H1 (cell line): ENCODE measurements around the gene OSBPL3. TPM values are rescaled to one million over a fixed set of nuclear protein-coding genes. Genes with fewer than 3 reads are reported as not detected.

Experiments used
- CTCF ChIA-PET: fragments of 300-600 bp; sonication (Branson Sonifier 250); formaldehyde crosslinking; loops from one replicate; lab custom pipeline; 2021; ENCODE audit not compliant: partially characterized antibody; lab: Charles Lee
- POLR2A ChIA-PET: fragments of 300-600 bp; sonication (Branson Sonifier 250); formaldehyde crosslinking; loops from one replicate; lab custom pipeline; 2021; ENCODE audit warnings: inconsistent platforms; ENCODE audit not compliant: partially characterized antibody; lab: Charles Lee
- DNase-seq, 2 experiments: peaks; one replicate each; pipeline versions ENCODE4 v3.0.0 to v3.0.0-alpha.2; 2010 to 2022; ENCODE audit warnings: low spot score in 2 of 2, low read depth in 1 of 2, mixed read lengths in 1 of 2
- FAIRE-seq: peaks from 2 replicates; lab custom pipeline; 2011; peaks lifted over from hg19 to GRCh38; lab: Jason Lieb, UNC
- H2AFZ ChIP-seq: 2 replicates; pipeline ENCODE4 v1.8.1; 2012; ENCODE audit warnings: low read length, inconsistent platforms
- H2AK5ac ChIP-seq: 2 replicates; pipeline ENCODE4 v1.6.1; 2013; ENCODE audit warnings: low read depth, low read length
- H2BK120ac ChIP-seq: replicated peaks from 2 replicates; pipeline ENCODE3; 2013; ENCODE audit warnings: low read depth, low read length, inconsistent platforms
- H2BK12ac ChIP-seq: 2 replicates; pipeline ENCODE4 v1.6.1; 2013; ENCODE audit warnings: low read depth, low read length
- H2BK15ac ChIP-seq: 2 replicates; pipeline ENCODE4 v1.6.1; 2013; ENCODE audit warnings: low read length
- H2BK20ac ChIP-seq: 2 replicates; pipeline ENCODE4 v1.6.1; 2013; ENCODE audit warnings: low read length
- H2BK5ac ChIP-seq: 2 replicates; pipeline ENCODE4 v1.6.1; 2013; ENCODE audit warnings: low read depth, low read length
- H3K14ac ChIP-seq: 2 replicates; pipeline ENCODE4 v1.6.1; 2013; ENCODE audit warnings: inconsistent platforms; ENCODE audit not compliant: insufficient read length
- H3K18ac ChIP-seq: 2 replicates; pipeline ENCODE4 v1.6.1; 2013; ENCODE audit warnings: low read length; ENCODE audit errors: extremely low read depth
- H3K23ac ChIP-seq: 2 replicates; pipeline ENCODE4 v1.6.1; 2013; ENCODE audit warnings: inconsistent platforms; ENCODE audit not compliant: insufficient read length
- H3K23me2 ChIP-seq: 2 replicates; pipeline ENCODE4 v1.6.1; 2013; ENCODE audit warnings: low read depth, low read length
- H3K27ac ChIP-seq: 2 replicates; pipeline ENCODE4 v1.6.1; 2011; ENCODE audit warnings: low read depth, low read length, inconsistent platforms
- H3K27me3 ChIP-seq, 4 experiments: replicated peaks in 1 of 4; 1 replicate in 1 of 4; 2 replicates in 3 of 4; pipeline versions ENCODE4 v1.6.1 to v1.8.1; 2011 to 2013; ENCODE audit warnings: low read length in 3 of 4, mild to moderate bottlenecking in 3 of 4, inconsistent platforms in 2 of 4, mixed read lengths in 2 of 4, moderate library complexity in 1 of 4; ENCODE audit not compliant: control insufficient read depth in 3 of 4, insufficient read depth in 3 of 4; ENCODE audit errors: extremely low read depth in 1 of 4
- H3K36me3 ChIP-seq, 4 experiments: 2 replicates each; pipeline versions ENCODE4 v1.6.1 to v1.8.1; 2011 to 2013; ENCODE audit warnings: mild to moderate bottlenecking in 4 of 4, low read length in 3 of 4, moderate library complexity in 2 of 4, control low read depth in 1 of 4, inconsistent platforms in 1 of 4; ENCODE audit not compliant: insufficient read depth in 4 of 4, control insufficient read depth in 2 of 4
- H3K4ac ChIP-seq: replicated peaks from 2 replicates; pipeline ENCODE3; 2013; ENCODE audit warnings: low read length, low read depth, mixed read lengths, inconsistent platforms; ENCODE audit not compliant: insufficient read length
- H3K4me1 ChIP-seq, 4 experiments: replicated peaks in 1 of 4; 1 replicate in 1 of 4; 2 replicates in 3 of 4; pipeline versions ENCODE4 v1.6.1 to v1.8.1; 2011 to 2013; ENCODE audit warnings: low read length in 3 of 4, inconsistent platforms in 2 of 4, mixed read lengths in 1 of 4; ENCODE audit not compliant: insufficient read depth in 4 of 4, control insufficient read depth in 3 of 4
- H3K4me2 ChIP-seq, 2 experiments: 2 replicates each; pipeline versions ENCODE4 v1.6.1 to v1.8.1; 2011 to 2013; ENCODE audit warnings: low read depth in 2 of 2, low read length in 2 of 2, control low read depth in 1 of 2, inconsistent platforms in 1 of 2, mild to moderate bottlenecking in 1 of 2; ENCODE audit not compliant: insufficient read depth in 1 of 2
- H3K4me3 ChIP-seq, 4 experiments: fragments of 200-600, 300-600 bp in 1 of 4; sonication (generic), shearing (Covaris generic), sonication (Bioruptor Twin) in 1 of 4; 2 replicates each; pipeline versions ENCODE4 v1.5.1 to v1.8.1; 2011 to 2016; ENCODE audit warnings: low read length in 4 of 4, low read depth in 3 of 4, control low read depth in 2 of 4, inconsistent platforms in 2 of 4, mild to moderate bottlenecking in 2 of 4, mixed read lengths in 1 of 4, moderate library complexity in 1 of 4; ENCODE audit not compliant: insufficient read depth in 2 of 4; ENCODE audit errors: extremely low read depth in 1 of 4
- H3K56ac ChIP-seq: replicated peaks from 2 replicates; pipeline ENCODE3; 2013; ENCODE audit warnings: low read depth, mild to moderate bottlenecking, mixed read lengths, low read length, inconsistent platforms; ENCODE audit not compliant: insufficient read length
- H3K79me1 ChIP-seq: 2 replicates; pipeline ENCODE4 v1.6.1; 2013; ENCODE audit warnings: low read depth, low read length, control low read depth
- H3K79me2 ChIP-seq, 2 experiments: 2 replicates each; pipeline versions ENCODE4 v1.6.1 to v1.8.1; 2012 to 2013; ENCODE audit warnings: low read length in 2 of 2, mild to moderate bottlenecking in 2 of 2, inconsistent platforms in 1 of 2; ENCODE audit not compliant: insufficient read depth in 2 of 2, control insufficient read depth in 1 of 2
- H3K9ac ChIP-seq, 4 experiments: replicated peaks in 1 of 4; 1 replicate in 1 of 4; 2 replicates in 3 of 4; pipeline versions ENCODE4 v1.6.1 to v1.8.1; 2011 to 2013; ENCODE audit warnings: low read depth in 3 of 4, low read length in 3 of 4, control low read depth in 2 of 4, mild to moderate bottlenecking in 2 of 4, moderate library complexity in 2 of 4, inconsistent platforms in 1 of 4; ENCODE audit errors: extremely low read depth in 1 of 4
- H3K9me3 ChIP-seq, 2 experiments: 2 replicates each; pipeline versions ENCODE4 v1.6.1 to v1.8.1; 2012 to 2013; ENCODE audit warnings: mild to moderate bottlenecking in 2 of 2, moderate library complexity in 2 of 2, control low read depth in 1 of 2, inconsistent platforms in 1 of 2, low read depth in 1 of 2, low read length in 1 of 2, mixed read lengths in 1 of 2; ENCODE audit not compliant: insufficient read depth in 2 of 2
- H4K20me1 ChIP-seq, 2 experiments: replicated peaks in 1 of 2; 2 replicates each; pipeline versions ENCODE3 to v1.8.1; 2011 to 2013; ENCODE audit warnings: inconsistent platforms in 2 of 2, low read length in 2 of 2, mild to moderate bottlenecking in 1 of 2; ENCODE audit not compliant: insufficient read depth in 2 of 2, control insufficient read depth in 1 of 2
- H4K5ac ChIP-seq: 2 replicates; pipeline ENCODE4 v1.6.1; 2013; ENCODE audit warnings: low read length, low read depth, mixed read lengths, inconsistent platforms; ENCODE audit not compliant: insufficient read length
- H4K8ac ChIP-seq: 2 replicates; pipeline ENCODE4 v1.8.0; 2013; ENCODE audit warnings: mild to moderate bottlenecking, moderate library complexity, low read length, inconsistent platforms; ENCODE audit not compliant: insufficient read depth; ENCODE audit errors: extremely low read depth
- H4K91ac ChIP-seq: replicated peaks from 2 replicates; pipeline ENCODE3; 2013; ENCODE audit warnings: low read length, mixed read lengths, inconsistent platforms; ENCODE audit not compliant: insufficient read length
- BACH1 ChIP-seq: IDR thresholded peaks from 2 replicates; pipeline ENCODE4 v1.6.1; 2012; ENCODE audit warnings: low read length, improper control_type of control experiment
- CHD1 ChIP-seq: IDR thresholded peaks from 2 replicates; pipeline ENCODE4 v1.6.1; 2012; ENCODE audit warnings: low read depth, low read length, improper control_type of control experiment
- MAX ChIP-seq: IDR thresholded peaks from 2 replicates; pipeline ENCODE4 v1.6.1; 2012; ENCODE audit warnings: inconsistent platforms
- NRF1 ChIP-seq: IDR thresholded peaks from 2 replicates; pipeline ENCODE4 v1.6.1; 2011; ENCODE audit warnings: mild to moderate bottlenecking, low read depth, low read length, improper control_type of control experiment
- POU5F1 ChIP-seq: IDR thresholded peaks from 2 replicates; pipeline ENCODE4 v1.6.1; 2011; ENCODE audit warnings: low read depth, mild to moderate bottlenecking, low read length, moderate library complexity
- SIX5 ChIP-seq: IDR thresholded peaks from 2 replicates; pipeline ENCODE4 v1.6.1; 2011; ENCODE audit warnings: mild to moderate bottlenecking, low read depth, low read length
- SRF ChIP-seq: IDR thresholded peaks from 2 replicates; pipeline ENCODE4 v1.6.1; 2011; ENCODE audit warnings: mild to moderate bottlenecking, low read depth, low read length, moderate library complexity
- USF2 ChIP-seq: IDR thresholded peaks from 2 replicates; pipeline ENCODE4 v1.6.1; 2011; ENCODE audit warnings: low read length, improper control_type of control experiment
- WGBS, 2 experiments: shearing (Covaris generic) in 1 of 2; methylation state at CpG; one replicate each; pipeline versions ENCODE4 v1.1.6 to v1.1.7; 2013 to 2015; ENCODE audit warnings: low lambda C conversion rate in 2 of 2, mixed read lengths in 2 of 2, inconsistent platforms in 1 of 2, low coverage in 1 of 2, missing lambda C conversion rate in 1 of 2; ENCODE audit not compliant: insufficient replicate concordance in 2 of 2, insufficient coverage in 1 of 2, insufficient read length in 1 of 2; ENCODE audit errors: extremely low coverage in 1 of 2, missing lambda C conversion rate in 1 of 2; 5-methylcytosine and 5-hydroxymethylcytosine counted together
- polyA plus RNA-seq, 7 experiments: library from polyadenylated mRNA; depleted of rRNA in 3 of 7; stranded (reverse) in 5 of 7; unstranded in 2 of 7; fragments of >200 nt in 5 of 7; fragments of 200-250 nt in 2 of 7; gene quantifications; 1 replicate in 5 of 7; 2 replicates in 1 of 7; 4 replicates in 1 of 7; pipeline versions ENCODE4 v1.2.1 to v1.2.3, GENCODE V29; 2011 to 2013; ENCODE audit warnings: missing spikeins in 2 of 7, mixed read lengths in 2 of 7
- total RNA-seq: library from RNA; stranded (reverse); fragmentation: NEBNext Ultra II Directional; extraction: Animal tissue kit (Norgen Biotek cat#: 25700); gene quantifications from 2 replicates; pipeline ENCODE4 v1.2.1, GENCODE V29; 2021
- TF ChIP-seq, protein P1 (sequence below): IDR thresholded peaks from 2 replicates; pipeline ENCODE4 v1.6.1; 2011; ENCODE audit warnings: low read depth, mild to moderate bottlenecking, low read length; ENCODE audit not compliant: insufficient read depth

The OSBPL3 gene
- total and polyA plus RNA-seq, 2 of the 8 experiments (the other 6 are each of a cell fraction or from before 2014, with no cell fraction given), result 2.8 to 13.9 TPM

DNA sequence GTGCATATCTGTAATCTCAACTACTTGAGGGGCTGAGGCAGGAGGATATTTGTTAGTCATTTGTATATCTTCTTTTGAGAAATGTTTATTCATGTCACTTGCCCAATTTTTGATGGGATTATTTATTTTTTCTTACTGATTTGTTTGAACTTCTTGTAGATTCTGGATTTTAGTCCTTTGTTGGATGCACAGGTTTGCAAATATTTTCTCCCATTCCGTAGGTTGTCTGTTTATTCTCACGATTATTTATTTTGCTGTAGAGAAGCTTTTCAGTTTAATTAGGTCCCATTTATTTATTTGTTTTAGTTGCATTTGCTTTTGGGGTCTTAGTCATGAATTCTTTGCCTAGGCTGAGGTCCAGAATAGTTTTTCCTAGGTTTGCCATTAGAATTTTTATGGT lies 44.1 kb upstream of the OSBPL3 start:
- FAIRE-seq, result no peak
- POLR2A ChIA-PET, result interaction anchor here (1.5 kb wide), 1 partner anchor 9 kb away, joined by 3 read pairs; no protein-coding TSS in a partner anchor

More for the DNA sequence above, 44.1 kb upstream of the OSBPL3 start:
- no peak overlapping the region for H2BK5ac ChIP-seq
- 0 out of 7 replicates have a peak, but pooled peaks cover 0 to 4% (median 0%) of the 10 kb centered on the region in 4 experiments for H3K27me3 ChIP-seq
- H4K91ac ChIP-seq, result no peak overlapping the region
- no peak overlapping the region for H2BK12ac ChIP-seq
- no peak overlapping the region for H3K14ac ChIP-seq
- H3K4me3 ChIP-seq, result no peak overlapping the region
- H3K4ac ChIP-seq, result no peak overlapping the region
- no peak overlapping the region for H2AK5ac ChIP-seq
- H3K56ac ChIP-seq, result no peak overlapping the region
- H2BK120ac ChIP-seq, result no peak overlapping the region
- CTCF ChIA-PET, result interaction anchor here (0.6 kb wide), 1 partner anchor 140 kb away, joined by 3 read pairs; no protein-coding TSS in a partner anchor
- DNase-seq, result no peak
- H3K18ac ChIP-seq, result no peak overlapping the region
- peaks cover 0 to 10% (median 2%) of the 10 kb centered on the region in 4 experiments; a peak in 4 of 7 replicates for H3K4me1 ChIP-seq
- H3K23ac ChIP-seq, result no peak overlapping the region
- H3K36me3 ChIP-seq, result no peaks in the 10 kb centered on the region
- no peaks in the 10 kb centered on the region for H3K9me3 ChIP-seq
- no peak overlapping the region for H2BK20ac ChIP-seq
- H3K79me2 ChIP-seq, result no peaks in the 10 kb centered on the region
- no peaks in the 10 kb centered on the region for H4K20me1 ChIP-seq
- no peak overlapping the region for H3K27ac ChIP-seq
- H3K4me2 ChIP-seq, result no peak overlapping the region
- H3K23me2 ChIP-seq, result no peaks in the 10 kb centered on the region
- TF ChIP-seq POU5F1, result no peak
- TF ChIP-seq MAX, result no peak
- TF ChIP-seq NRF1, result no peak
- TF ChIP-seq USF2, result no peak
- TF ChIP-seq SRF, result no peak
- no peak for TF ChIP-seq CHD1
- no peak for TF ChIP-seq SIX5
- TF ChIP-seq, protein P1, sequence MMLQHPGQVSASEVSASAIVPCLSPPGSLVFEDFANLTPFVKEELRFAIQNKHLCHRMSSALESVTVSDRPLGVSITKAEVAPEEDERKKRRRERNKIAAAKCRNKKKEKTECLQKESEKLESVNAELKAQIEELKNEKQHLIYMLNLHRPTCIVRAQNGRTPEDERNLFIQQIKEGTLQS, result no peak
- TF ChIP-seq BACH1, result no peak
- no peak overlapping the region for H3K9ac ChIP-seq
- no peaks in the 10 kb centered on the region for H3K79me1 ChIP-seq
- WGBS, 2 experiments, result 46% methylated on average over 2 of the region's 2 CpGs; no CpG with 5 or more reads in 1 of the 2 experiments
- H4K5ac ChIP-seq, result no peak overlapping the region
- no peak overlapping the region for H4K8ac ChIP-seq
- no peak overlapping the region for H2AFZ ChIP-seq
- H2BK15ac ChIP-seq, result no peak overlapping the region
